OCI-LY3 (cell line): ENCODE data around the gene PSME3.
"Not testable (repeated sequence)": the region's sequence is repeated elsewhere in the genome, so short reads cannot be mapped to it uniquely, and the experiment has no call there.

Experiments used
- H2AFZ ChIP-seq: fragments of 200-600, 300-600 bp; shearing (Covaris generic); 2 replicates; pipeline ENCODE4 v1.6.0; 2014; ENCODE audit warnings: antibody characterized with exemption, low read depth, low read length
- H3K27ac ChIP-seq: fragments of 200-600, 300-600 bp; sonication (generic); 2 replicates; pipeline ENCODE4 v1.5.1; 2014; ENCODE audit warnings: mild to moderate bottlenecking, low read length, moderate library complexity, mixed read lengths
- H3K27me3 ChIP-seq: fragments of 200-600, 300-600 bp; sonication (generic); 2 replicates; pipeline ENCODE4 v1.6.1; 2014; ENCODE audit warnings: low read depth, low read length, mixed read lengths
- H3K36me3 ChIP-seq: fragments of 200-600, 300-600 bp; sonication (generic); replicated peaks from 2 replicates; pipeline ENCODE3; 2014; ENCODE audit warnings: low read depth, low read length, mixed read lengths
- H3K4me1 ChIP-seq: fragments of 300-600, 200-600 bp; sonication (generic); 2 replicates; pipeline ENCODE4 v1.6.1; 2014; ENCODE audit warnings: low read length, mixed read lengths
- H3K4me2 ChIP-seq: fragments of 200-600, 300-600 bp; sonication (generic); 2 replicates; pipeline ENCODE4 v1.6.1; 2014; ENCODE audit warnings: low read length, mixed read lengths
- H3K4me3 ChIP-seq: fragments of 300-600, 200-600 bp; sonication (generic); 2 replicates; pipeline ENCODE4 v1.5.1; 2014; ENCODE audit warnings: antibody characterized with exemption, mild to moderate bottlenecking, low read length, moderate library complexity
- H3K79me2 ChIP-seq: fragments of 300-600, 200-600 bp; shearing (Covaris generic); 2 replicates; pipeline ENCODE4 v1.6.1; 2014; ENCODE audit warnings: mild to moderate bottlenecking, low read length, mixed read lengths
- H3K9ac ChIP-seq: fragments of 300-600, 200-600 bp; shearing (Covaris generic); 2 replicates; pipeline ENCODE4 v1.6.0; 2014; ENCODE audit warnings: mild to moderate bottlenecking, low read length, moderate library complexity
- H3K9me3 ChIP-seq: fragments of 200-600, 300-600 bp; shearing (Covaris generic); 2 replicates; pipeline ENCODE4 v1.6.1; 2014; ENCODE audit warnings: low read length, mixed read lengths; ENCODE audit not compliant: insufficient read depth
- H4K20me1 ChIP-seq: fragments of 200-600, 300-600 bp; sonication (generic); 2 replicates; pipeline ENCODE4 v1.6.1; 2016; ENCODE audit warnings: low read length, mixed read lengths; ENCODE audit not compliant: insufficient read depth
- CTCF ChIP-seq: fragments of 200-600, 300-600 bp; sonication (generic); IDR thresholded peaks from 2 replicates; pipeline ENCODE4 v1.5.1; 2014; ENCODE audit warnings: antibody characterized with exemption, low read length, low read depth
- EZH2phosphoT487 ChIP-seq: fragments of 200-600 bp; shearing (Covaris generic); IDR thresholded peaks from 2 replicates; pipeline ENCODE4 v1.6.1; 2018; ENCODE audit warnings: antibody characterized with exemption, mixed run types, low read depth

PSME3 gene

GRCh38 chr17:42871647-42872046, 38.5 kb downstream of the PSME3 start:
- Histone ChIP-seq H3K4me1 (no peaks in the 10 kb centered on the region), H3K4me3 (no peak overlapping the region), H3K27ac (no peak overlapping the region), H3K9ac (no peak overlapping the region), H4K20me1 (no peaks in the 10 kb centered on the region), H3K36me3 (no peaks in the 10 kb centered on the region), H2AFZ (no peak overlapping the region), H3K4me2 (no peak overlapping the region), H3K79me2 (no peaks in the 10 kb centered on the region), H3K27me3 (peaks cover 3% of the 10 kb centered on the region; the same call in 1 of the 2 replicates), H3K9me3 (no peaks in the 10 kb centered on the region)
- no peak for TF ChIP-seq CTCF
- no peak for TF ChIP-seq EZH2phosphoT487

GRCh38 chr17:42872251-42872965, 39.2 kb downstream of the PSME3 start:
- no peaks in the 10 kb centered on the region for H4K20me1 ChIP-seq

GRCh38 chr17:42873315-42873714, 40.1 kb downstream of the PSME3 start:
- Histone ChIP-seq H2AFZ (no peak overlapping the region), H3K4me2 (no peak overlapping the region), H3K4me3 (no peak overlapping the region), H3K9ac (no peak overlapping the region), H3K36me3 (no peaks in the 10 kb centered on the region), H3K79me2 (no peaks in the 10 kb centered on the region), H3K27ac (no peak overlapping the region), H4K20me1 (no peaks in the 10 kb centered on the region), H3K27me3 (peaks cover 12% of the 10 kb centered on the region), H3K9me3 (no peaks in the 10 kb centered on the region), H3K4me1 (0 out of 2 replicates have a peak, but pooled peaks cover 2% of the 10 kb centered on the region)
- TF ChIP-seq CTCF: no peak
- TF ChIP-seq EZH2phosphoT487: no peak

More at GRCh38 chr17:42872251-42872965, 39.2 kb downstream of the PSME3 start:
- Histone ChIP-seq H3K9ac (no peak overlapping the region), H3K27me3 (peaks cover 3% of the 10 kb centered on the region), H3K36me3 (no peaks in the 10 kb centered on the region), H3K27ac (no peak overlapping the region), H3K9me3 (no peaks in the 10 kb centered on the region), H3K4me2 (no peak overlapping the region), H3K4me3 (no peak overlapping the region), H2AFZ (no peak overlapping the region), H3K4me1 (no peaks in the 10 kb centered on the region), H3K79me2 (no peaks in the 10 kb centered on the region)
- TF ChIP-seq CTCF (no peak), EZH2phosphoT487 (no peak)

GRCh38 chr17:42873932-42874695, 40.9 kb downstream of the PSME3 start:
- not testable (repeated sequence) for H3K36me3 ChIP-seq, H3K4me1 ChIP-seq, H3K27ac ChIP-seq, H3K9ac ChIP-seq, H3K4me2 ChIP-seq, H2AFZ ChIP-seq, H3K9me3 ChIP-seq, H3K4me3 ChIP-seq, H3K79me2 ChIP-seq, H4K20me1 ChIP-seq
- peaks cover 19% of the 10 kb centered on the region for H3K27me3 ChIP-seq
